GM12878 (cell line): ENCODE measurements around the gene PRPF40B. TPM values are rescaled to one million over a fixed set of nuclear protein-coding genes. Genes with fewer than 3 reads are reported as not detected.

Experiments used
- BCL3 ChIP-seq: IDR thresholded peaks from 2 replicates; pipeline ENCODE4 v1.6.1; 2011; ENCODE audit warnings: borderline replicate concordance, low read depth, mild to moderate bottlenecking, moderate library complexity, low read length; ENCODE audit not compliant: insufficient read depth, poor library complexity, severe bottlenecking
- MYC ChIP-seq: IDR thresholded peaks from 2 replicates; pipeline ENCODE4 v1.6.1; 2011; ENCODE audit warnings: mild to moderate bottlenecking, low read length, moderate library complexity, inconsistent platforms; ENCODE audit not compliant: insufficient read depth, insufficient replicate concordance, insufficient read length, severe bottlenecking
- NFIC ChIP-seq: IDR thresholded peaks from 2 replicates; pipeline ENCODE4 v1.6.1; 2012; ENCODE audit warnings: low read depth, mild to moderate bottlenecking, inconsistent platforms, low read length, moderate library complexity
- NFYA ChIP-seq: IDR thresholded peaks from 2 replicates; pipeline ENCODE4 v1.6.1; 2011; ENCODE audit warnings: low read depth, mild to moderate bottlenecking, low read length, improper control_type of control experiment, borderline replicate concordance
- PRDM15 ChIP-seq: fragments of 450-650 bp; formaldehyde crosslinking; IDR thresholded peaks from 2 replicates; pipeline ENCODE4 v1.4.0; 2020; ENCODE audit warnings: mild to moderate bottlenecking, moderate library complexity
- RB1 ChIP-seq: fragments of 450-650 bp; formaldehyde crosslinking; IDR thresholded peaks from 2 replicates; pipeline ENCODE4 v1.6.1; 2017; ENCODE audit warnings: mild to moderate bottlenecking, borderline replicate concordance
- REST ChIP-seq: IDR thresholded peaks from 2 replicates; pipeline ENCODE4 v1.6.1; 2012; ENCODE audit warnings: mild to moderate bottlenecking, low read depth, low read length
- SMAD1 ChIP-seq: fragments of 450-650 bp; IDR thresholded peaks from 2 replicates; pipeline ENCODE4 v1.6.1; 2018; ENCODE audit warnings: mild to moderate bottlenecking, low read depth; ENCODE audit not compliant: partially characterized antibody
- SMAD5 ChIP-seq: IDR thresholded peaks from 2 replicates; pipeline ENCODE4 v1.6.1; 2016; ENCODE audit warnings: antibody characterized with exemption, low read depth
- ZBTB33 ChIP-seq: fragments of 450-650 bp; IDR thresholded peaks from 2 replicates; pipeline ENCODE4 v1.6.1; 2017; ENCODE audit warnings: mild to moderate bottlenecking
- ZNF687 ChIP-seq: fragments of 450-650 bp; IDR thresholded peaks from 2 replicates; pipeline ENCODE4 v1.6.1; 2017; ENCODE audit warnings: mild to moderate bottlenecking, moderate library complexity
- polyA plus RNA-seq, 11 experiments: library from polyadenylated mRNA; depleted of rRNA in 4 of 11; unstranded in 6 of 11; stranded (reverse) in 5 of 11; fragments of >200 nt; fragmentation: Nextera tagmentation in 4 of 11; fragmentation: Illumina TruSeq in 1 of 11; extraction: Ambion mirVana in 4 of 11; extraction: Trizol in 1 of 11; gene quantifications; 1 replicate in 1 of 11; 2 replicates in 10 of 11; pipeline versions ENCODE4 v1.2.1 to v1.2.3, GENCODE V29; 2011 to 2016; ENCODE audit warnings: inconsistent platforms in 2 of 11, missing spikeins in 2 of 11, low read depth in 1 of 11
- total RNA-seq, 4 experiments: library from RNA; depleted of rRNA in 3 of 4; stranded (reverse); fragments of >200 nt in 3 of 4; fragmentation: Illumina TruSeq in 1 of 4; extraction: Trizol in 1 of 4; gene quantifications; 2 replicates each; pipeline versions ENCODE4 v1.2.1 to v1.2.3, GENCODE V29; 2013 to 2021

The PRPF40B gene
- total and polyA plus RNA-seq, 10 of the 15 experiments (the other 5 are each of a cell fraction or from before 2014, with no cell fraction given): 0.31 to 17.9 (median 7.3) TPM

- TF ChIP-seq ZNF687 (no peak), SMAD1 (no peak), MYC (no peak), PRDM15 (no peak), NFYA (no peak), RB1 (no peak), BCL3 (no peak), NFIC (no peak), ZBTB33 (no peak), REST (no peak), SMAD5 (no peak)
Measured at GRCh38 chr12:49578471-49579112, 44.8 kb upstream of the PRPF40B start (continued).
